CD14-positive monocyte (primary cell): ENCODE data around the gene PFDN2. TPM values are rescaled to one million over a fixed set of nuclear protein-coding genes. Genes with fewer than 3 reads are reported as not detected.

Experiments
- DNase-seq, 3 donors: peaks; one replicate each; pipeline ENCODE4 v3.0.0-alpha.2; 2011 to 2022
- H2AFZ ChIP-seq: 2 replicates; pipeline ENCODE4 v1.6.0; 2012; ENCODE audit warnings: mild to moderate bottlenecking, low read depth, low read length, inconsistent platforms; ENCODE audit not compliant: insufficient read depth, poor library complexity, severe bottlenecking
- H3K27ac ChIP-seq, 2 donors: 1 replicate in 1 of 2; 2 replicates in 1 of 2; pipeline ENCODE4 v1.5.1; 2012 to 2013; ENCODE audit warnings: low read length in 2 of 2, control low read depth in 1 of 2, inconsistent platforms in 1 of 2, low read depth in 1 of 2, mild to moderate bottlenecking in 1 of 2
- H3K27me3 ChIP-seq, 2 donors: one replicate each; pipeline versions ENCODE4 v1.6.0 to v1.6.1; 2011 to 2013; ENCODE audit warnings: low read length in 2 of 2; ENCODE audit not compliant: control insufficient read depth in 2 of 2, insufficient read depth in 2 of 2
- H3K36me3 ChIP-seq, 2 donors: replicated peaks in 1 of 2; 1 replicate in 1 of 2; 2 replicates in 1 of 2; pipeline versions ENCODE4 v1.5.1 to v1.6.1; 2012 to 2013; ENCODE audit warnings: low read length in 2 of 2, control low read depth in 1 of 2, inconsistent platforms in 1 of 2, mild to moderate bottlenecking in 1 of 2; ENCODE audit not compliant: insufficient read depth in 2 of 2, control insufficient read depth in 1 of 2
- H3K4me1 ChIP-seq, 2 donors: 1 replicate in 1 of 2; 2 replicates in 1 of 2; pipeline versions ENCODE4 v1.5.1 to v1.6.1; 2012 to 2013; ENCODE audit warnings: low read length in 2 of 2, control low read depth in 1 of 2, inconsistent platforms in 1 of 2, mild to moderate bottlenecking in 1 of 2, moderate library complexity in 1 of 2; ENCODE audit not compliant: insufficient read depth in 2 of 2, control insufficient read depth in 1 of 2
- H3K4me2 ChIP-seq: replicated peaks from 2 replicates; pipeline ENCODE3; 2012; ENCODE audit warnings: low read length, moderate library complexity, mild to moderate bottlenecking; ENCODE audit not compliant: poor library complexity, severe bottlenecking; ENCODE audit errors: extremely low read depth
- H3K4me3 ChIP-seq, 3 experiments: fragments of 200-600 bp in 1 of 3; sonication (generic) in 1 of 3; replicated peaks in 1 of 3; 1 replicate in 2 of 3; 2 replicates in 1 of 3; pipeline ENCODE4 v1.5.1; 2011 to 2013; ENCODE audit warnings: low read length in 3 of 3, mild to moderate bottlenecking in 3 of 3, control low read depth in 2 of 3, low read depth in 2 of 3, inconsistent platforms in 1 of 3, moderate library complexity in 1 of 3
- H3K79me2 ChIP-seq: 2 replicates; pipeline ENCODE4 v1.6.0; 2012; ENCODE audit warnings: mild to moderate bottlenecking, control low read depth, inconsistent platforms, low read length, moderate library complexity; ENCODE audit not compliant: insufficient read depth
- H3K9ac ChIP-seq: 2 replicates; pipeline ENCODE4 v1.6.0; 2017; ENCODE audit warnings: low read length, mild to moderate bottlenecking; ENCODE audit not compliant: insufficient read depth, poor library complexity, severe bottlenecking
- H3K9me3 ChIP-seq, 2 donors: replicated peaks in 1 of 2; 1 replicate in 1 of 2; 2 replicates in 1 of 2; pipeline versions ENCODE4 v1.5.1 to v1.6.1; 2012 to 2013; ENCODE audit warnings: low read length in 2 of 2, control low read depth in 1 of 2; ENCODE audit not compliant: control insufficient read depth in 1 of 2, insufficient read depth in 1 of 2
- H4K20me1 ChIP-seq: 2 replicates; pipeline ENCODE4 v1.6.0; 2012; ENCODE audit warnings: mild to moderate bottlenecking, low read length, control low read depth, moderate library complexity; ENCODE audit not compliant: insufficient read depth
- H3K27ac Mint-ChIP-seq, 7 donors: one replicate each; pipeline ENCODE4 v1.8.0; 2020; ENCODE audit warnings: mild to moderate bottlenecking in 7 of 7, mixed read lengths in 7 of 7, moderate library complexity in 6 of 7, inconsistent platforms in 2 of 7
- H3K27me3 Mint-ChIP-seq, 3 donors: one replicate each; pipeline ENCODE4 v1.8.0; 2021 to 2022; ENCODE audit warnings: low read depth in 3 of 3, mild to moderate bottlenecking in 3 of 3, mixed read lengths in 3 of 3, moderate library complexity in 3 of 3, inconsistent platforms in 1 of 3
- H3K36me3 Mint-ChIP-seq, 2 donors: one replicate each; pipeline ENCODE4 v1.8.0; 2020; ENCODE audit warnings: mixed read lengths in 2 of 2, inconsistent platforms in 1 of 2, mild to moderate bottlenecking in 1 of 2
- H3K4me1 Mint-ChIP-seq: one replicate; pipeline ENCODE4 v1.8.0; 2020; ENCODE audit warnings: mild to moderate bottlenecking, mixed read lengths
- H3K4me3 Mint-ChIP-seq, 2 donors: one replicate each; pipeline ENCODE4 v1.8.0; 2020; ENCODE audit warnings: mild to moderate bottlenecking in 2 of 2, mixed read lengths in 2 of 2, moderate library complexity in 1 of 2
- H3K9me3 Mint-ChIP-seq, 7 donors: one replicate each; pipeline ENCODE4 v1.8.0; 2020 to 2022; ENCODE audit warnings: mixed read lengths in 7 of 7, mild to moderate bottlenecking in 6 of 7, moderate library complexity in 6 of 7, inconsistent platforms in 2 of 7
- WGBS: methylation state at CpG from one replicate; pipeline ENCODE4 v1.1.5; 2013; ENCODE audit warnings: missing lambda C conversion rate; ENCODE audit not compliant: insufficient coverage; 5-methylcytosine and 5-hydroxymethylcytosine counted together
- intact Hi-C, 2 donors: fragments of 100-400 bp; cut with micrococcal nuclease; formaldehyde crosslinking; loops; one replicate each; pipeline versions ENCODE4 v1.15.0 to v1.15.1; 2023
- polyA plus RNA-seq, 3 donors: library from polyadenylated mRNA; depleted of rRNA in 1 of 3; unstranded in 2 of 3; stranded (reverse) in 1 of 3; fragments of 300-500 nt in 2 of 3; fragments of >200 nt in 1 of 3; fragmentation: Illumina TruSeq in 2 of 3; gene quantifications; 1 replicate in 2 of 3; 2 replicates in 1 of 3; pipeline ENCODE4 v1.2.3, GENCODE V29; 2012 to 2021
- TF ChIP-seq, protein P1 (sequence below): fragments of 200-600 bp; IDR thresholded peaks from one replicate; pipeline ENCODE4 v1.8.0; 2022; ENCODE audit warnings: antibody characterized with exemption, mild to moderate bottlenecking

The PFDN2 gene
- polyA plus RNA-seq, 3 donors = 59.1 to 80.7 (median 65.6) TPM

DNA sequence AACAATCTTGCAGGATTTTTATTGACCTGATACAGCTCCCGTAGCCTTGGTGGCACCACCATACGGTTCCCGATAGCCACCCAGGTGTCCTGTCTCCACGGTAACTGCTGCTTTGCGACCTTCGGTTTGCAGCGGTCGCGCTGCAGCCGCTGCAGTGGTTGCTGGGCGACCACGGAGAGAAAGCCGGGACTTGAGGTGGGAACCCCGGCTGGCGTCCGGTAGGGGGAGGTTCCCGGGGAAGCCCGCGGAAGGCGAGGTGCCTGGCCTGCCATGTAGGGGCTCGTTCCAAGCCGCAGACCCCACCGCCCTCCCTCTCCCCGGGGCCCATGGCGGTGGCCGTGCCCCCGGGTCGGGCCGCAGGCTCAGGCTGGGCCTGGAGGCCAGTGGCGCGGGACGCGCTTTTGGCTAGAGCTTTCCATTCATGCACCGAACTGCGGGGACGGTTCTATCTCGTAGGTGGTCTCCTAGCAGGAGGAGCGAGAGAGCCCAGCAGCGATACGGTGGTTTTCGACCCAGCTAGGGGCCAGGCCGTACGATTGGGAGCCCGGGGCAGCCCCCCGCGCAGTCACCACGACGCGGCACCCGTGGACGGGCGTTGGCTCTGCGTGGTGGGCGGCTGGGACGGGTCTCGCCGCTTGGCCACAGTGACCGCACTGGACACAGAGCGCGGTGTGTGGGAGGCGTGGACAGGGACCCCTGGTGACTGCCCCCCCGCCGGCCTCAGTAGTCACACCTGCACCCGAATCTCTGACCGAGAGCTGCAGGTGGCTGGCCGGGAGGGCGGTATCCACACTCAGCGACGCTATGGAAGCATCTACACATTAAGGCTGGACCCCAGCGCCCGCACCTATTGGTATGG lies 19.4 kb downstream of the PFDN2 start, which contains the start of gene KLHDC9:
Gene KLHDC9 (plus strand): TSS at position 152 of the 859 bp plus-strand sequence. CDS start 175 bp downstream, at position 327.
- H3K9ac ChIP-seq = peak within 1 kb of the TSS; percentile 51
- peak within 1 kb of the TSS; percentile 84 for H2AFZ ChIP-seq
- peak in 1 of 3 donors; percentile 39 for DNase-seq
- peaks cover 28 to 34% of the 10 kb centered on the region in 2 donors for H3K36me3 ChIP-seq
- Mint-ChIP-seq H3K27ac (peak within 1 kb of the TSS; percentile 60 to 90 (median 82)), H3K4me1 (peaks cover 43% of the 10 kb centered on the region), H3K9me3 (peaks cover 0 to 5% (median 0%) of the 10 kb centered on the region in 7 donors), H3K36me3 (peaks cover 36 to 41% of the 10 kb centered on the region in 2 donors), H3K27me3 (peaks cover 6 to 19% (median 10%) of the 10 kb centered on the region in 3 donors), H3K4me3 (peak within 1 kb of the TSS; percentile 78 to 88)
- intact Hi-C loops = no loop called here
- H4K20me1 ChIP-seq = peaks cover 16% of the 10 kb centered on the region
- peaks cover 13% of the 10 kb centered on the region for H3K79me2 ChIP-seq
- H3K9me3 ChIP-seq = no peaks in the 10 kb centered on the region
- peaks cover 0 to 7% of the 10 kb centered on the region in 2 donors for H3K27me3 ChIP-seq
- H3K27ac ChIP-seq = peak within 1 kb of the TSS in 1 of 2 donors; percentile 32
- H3K4me2 ChIP-seq = peak within 1 kb of the TSS; percentile 83
- TF ChIP-seq, protein P1, sequence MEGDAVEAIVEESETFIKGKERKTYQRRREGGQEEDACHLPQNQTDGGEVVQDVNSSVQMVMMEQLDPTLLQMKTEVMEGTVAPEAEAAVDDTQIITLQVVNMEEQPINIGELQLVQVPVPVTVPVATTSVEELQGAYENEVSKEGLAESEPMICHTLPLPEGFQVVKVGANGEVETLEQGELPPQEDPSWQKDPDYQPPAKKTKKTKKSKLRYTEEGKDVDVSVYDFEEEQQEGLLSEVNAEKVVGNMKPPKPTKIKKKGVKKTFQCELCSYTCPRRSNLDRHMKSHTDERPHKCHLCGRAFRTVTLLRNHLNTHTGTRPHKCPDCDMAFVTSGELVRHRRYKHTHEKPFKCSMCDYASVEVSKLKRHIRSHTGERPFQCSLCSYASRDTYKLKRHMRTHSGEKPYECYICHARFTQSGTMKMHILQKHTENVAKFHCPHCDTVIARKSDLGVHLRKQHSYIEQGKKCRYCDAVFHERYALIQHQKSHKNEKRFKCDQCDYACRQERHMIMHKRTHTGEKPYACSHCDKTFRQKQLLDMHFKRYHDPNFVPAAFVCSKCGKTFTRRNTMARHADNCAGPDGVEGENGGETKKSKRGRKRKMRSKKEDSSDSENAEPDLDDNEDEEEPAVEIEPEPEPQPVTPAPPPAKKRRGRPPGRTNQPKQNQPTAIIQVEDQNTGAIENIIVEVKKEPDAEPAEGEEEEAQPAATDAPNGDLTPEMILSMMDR = no peak
- peak within 1 kb of the TSS; percentile 37 to 76 (median 60) for H3K4me3 ChIP-seq
- 8% methylated on average over 69 of the region's 71 CpGs for WGBS
- peaks cover 34 to 37% of the 10 kb centered on the region in 2 donors for H3K4me1 ChIP-seq

DNA sequence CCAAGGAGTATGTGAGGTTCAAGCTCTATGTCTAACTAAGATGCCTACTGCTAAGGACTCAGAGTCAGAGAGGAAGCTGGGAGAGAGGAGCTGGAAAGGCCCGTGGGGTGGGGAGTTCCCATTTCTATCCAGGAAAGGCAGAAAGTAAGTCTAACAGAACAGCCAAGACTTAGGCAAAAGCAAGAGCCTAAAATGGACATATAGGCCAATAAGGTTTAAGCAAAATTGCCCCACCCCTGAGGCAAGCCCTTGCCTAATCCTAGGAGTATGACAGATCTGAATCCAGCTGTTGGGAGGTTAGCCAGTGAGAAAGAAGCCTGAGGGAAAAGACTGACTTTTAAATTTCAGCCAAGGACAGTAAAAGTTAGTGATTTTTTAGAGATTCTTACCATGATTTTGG lies 21.3 kb downstream of the PFDN2 start:
- H3K27ac Mint-ChIP-seq = peak overlapping the region; percentile 65 to 88 (median 81)
- peak; percentile 53 to 90 (median 76) for DNase-seq
- Histone ChIP-seq H3K27ac (no peak overlapping the region), H4K20me1 (no peaks in the 10 kb centered on the region), H3K79me2 (no peaks in the 10 kb centered on the region), H3K9ac (no peak overlapping the region), H3K4me1 (peaks cover 34 to 37% of the 10 kb centered on the region in 2 donors), H3K9me3 (no peaks in the 10 kb centered on the region), H3K27me3 (peaks cover 0 to 7% of the 10 kb centered on the region in 2 donors), H3K36me3 (peaks cover 19 to 24% of the 10 kb centered on the region in 2 donors), H3K4me3 (no peak overlapping the region), H2AFZ (no peak overlapping the region), H3K4me2 (no peak overlapping the region)
- peak overlapping the region in 1 of 2 donors; percentile 21 for H3K4me3 Mint-ChIP-seq
- H3K9me3 Mint-ChIP-seq = peaks cover 0 to 5% (median 0%) of the 10 kb centered on the region in 7 donors
- no CpG with 5 or more reads among the region's 1 CpG for WGBS
- peaks cover 55% of the 10 kb centered on the region for H3K4me1 Mint-ChIP-seq
- H3K27me3 Mint-ChIP-seq = peaks cover 7 to 22% (median 10%) of the 10 kb centered on the region in 3 donors
- TF ChIP-seq, protein P1 = no peak
- intact Hi-C loops = loop anchor here (2.0 kb wide), 4 partner anchors 14 to 42 kb away; partner anchors contain the start of gene ARHGAP30 (in 1 of the 2)
- H3K36me3 Mint-ChIP-seq = peaks cover 26 to 27% of the 10 kb centered on the region in 2 donors
